ENCODE data around the gene ZC3H12D. TPM values are rescaled to one million over a fixed set of nuclear protein-coding genes. Genes with fewer than 3 reads are reported as not detected.

The ZC3H12D gene
- total and polyA plus RNA-seq, 2 of the 8 experiments (the other 6 are each of a cell fraction or from before 2014, with no cell fraction given): 0.05 to 0.07 TPM

DNA sequence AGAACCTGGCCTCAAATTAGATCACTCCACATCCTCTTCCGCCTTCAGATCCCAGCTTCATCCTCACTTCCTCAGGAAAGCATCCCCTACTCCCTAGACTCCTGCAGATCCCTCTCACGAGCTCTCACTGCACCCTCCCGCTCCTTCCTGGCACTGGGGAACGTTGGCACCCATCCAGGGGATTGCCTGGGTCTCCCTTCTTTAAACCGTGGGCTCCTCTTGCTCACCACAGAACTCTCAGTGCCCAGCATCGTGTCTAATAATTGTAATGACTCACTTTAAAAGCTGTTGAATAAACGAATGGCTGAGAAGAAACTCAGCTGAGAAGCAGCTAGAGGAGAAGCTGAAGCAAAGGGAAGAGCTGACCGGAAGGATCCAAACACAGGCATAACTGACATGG lies 20.4 kb downstream of the ZC3H12D start:
- Histone ChIP-seq H3K56ac (replicated peaks; ENCODE audit: insufficient read length, low read depth, low read length) (no peak overlapping the region), H3K14ac (ENCODE audit: insufficient read length) (no peak overlapping the region), H3K27ac (ENCODE audit: low read depth, low read length) (no peak overlapping the region), H3K4ac (replicated peaks; ENCODE audit: insufficient read length, low read depth, low read length) (no peak overlapping the region), H3K23ac (ENCODE audit: insufficient read length) (no peak overlapping the region), H2BK12ac (ENCODE audit: low read depth, low read length) (no peak overlapping the region), H2BK120ac (replicated peaks; ENCODE audit: low read depth, low read length) (no peak overlapping the region), H2BK20ac (ENCODE audit: low read length) (no peak overlapping the region), H3K4me1 (replicated peaks in 1 of 4; ENCODE audit: control insufficient read depth in 3 of 4, insufficient read depth in 4 of 4, low read length in 3 of 4) (no peaks in the 10 kb centered on the region), H3K18ac (ENCODE audit: extremely low read depth, low read length) (no peak overlapping the region), H3K9me3 (ENCODE audit: insufficient read depth in 2 of 2, low read depth in 1 of 2, low read length in 1 of 2) (no peaks in the 10 kb centered on the region), H3K79me2 (ENCODE audit: control insufficient read depth in 1 of 2, insufficient read depth in 2 of 2, low read length in 2 of 2) (no peaks in the 10 kb centered on the region), H2BK5ac (ENCODE audit: low read depth, low read length) (no peak overlapping the region), H2AFZ (ENCODE audit: low read length) (no peak overlapping the region), H3K23me2 (ENCODE audit: low read depth, low read length) (no peaks in the 10 kb centered on the region), H3K36me3 (ENCODE audit: control insufficient read depth in 2 of 4, insufficient read depth in 4 of 4, low read length in 3 of 4) (no peaks in the 10 kb centered on the region), H4K5ac (ENCODE audit: insufficient read length, low read depth, low read length) (no peak overlapping the region), H3K9ac (replicated peaks in 1 of 4; ENCODE audit: extremely low read depth in 1 of 4, low read depth in 3 of 4, low read length in 3 of 4) (no peak overlapping the region), H4K91ac (replicated peaks; ENCODE audit: insufficient read length, low read length) (no peak overlapping the region), H3K4me3 (ENCODE audit: extremely low read depth in 1 of 4, insufficient read depth in 2 of 4, low read depth in 3 of 4, low read length in 4 of 4) (no peak overlapping the region), H2AK5ac (ENCODE audit: low read depth, low read length) (no peak overlapping the region), H3K27me3 (replicated peaks in 1 of 4; ENCODE audit: control insufficient read depth in 3 of 4, extremely low read depth in 1 of 4, insufficient read depth in 3 of 4, low read length in 3 of 4) (no peaks in the 10 kb centered on the region), H2BK15ac (ENCODE audit: low read length) (no peak overlapping the region), H3K79me1 (ENCODE audit: low read depth, low read length) (no peaks in the 10 kb centered on the region), H4K8ac (ENCODE audit: extremely low read depth, insufficient read depth, low read length) (0 out of 2 replicates have a peak overlapping the region, but pooled peaks have one; percentile 48), H4K20me1 (replicated peaks in 1 of 2; ENCODE audit: control insufficient read depth in 1 of 2, insufficient read depth in 2 of 2, low read length in 2 of 2) (no peaks in the 10 kb centered on the region), H3K4me2 (ENCODE audit: insufficient read depth in 1 of 2, low read depth in 2 of 2, low read length in 2 of 2) (no peak overlapping the region)
- ChIA-PET CTCF (ENCODE audit: partially characterized antibody) (interaction anchor here (1.1 to 2.0 kb wide), 3 partner anchors 14 to 370 kb away, joined by 3 to 4 read pairs (median 3); no protein-coding TSS in a partner anchor), POLR2A (ENCODE audit: partially characterized antibody) (no interaction called here)
- 75% methylated on average over 8 of the region's 8 CpGs; no CpG with 5 or more reads in 1 of the 2 experiments for WGBS, 2 experiments (ENCODE audit: extremely low coverage in 1 of 2, insufficient coverage in 1 of 2, insufficient read length in 1 of 2, insufficient replicate concordance in 2 of 2, low coverage in 1 of 2, low lambda C conversion rate in 2 of 2, missing lambda C conversion rate in 1 of 2)
- no peak for FAIRE-seq
- no peak for DNase-seq (ENCODE audit: low read depth in 1 of 2, low spot score in 2 of 2)
- TF ChIP-seq CHD2 (IDR thresholded peaks at IDR 0.05; ENCODE audit: low read length): no peak
- TF ChIP-seq TCF12 (IDR thresholded peaks at IDR 0.05; ENCODE audit: low read depth, low read length): no peak
- TF ChIP-seq SIN3A (conservative IDR thresholded peaks at IDR 0.05 in 1 of 2, IDR thresholded peaks at IDR 0.05 in 1 of 2; ENCODE audit: low read depth in 1 of 2, low read length in 2 of 2): no peak
- TF ChIP-seq JUN (IDR thresholded peaks at IDR 0.05; ENCODE audit: low read depth, low read length): no peak
- no peak for TF ChIP-seq RNF2 (IDR thresholded peaks at IDR 0.05; ENCODE audit: borderline replicate concordance, low read depth, low read length, missing control alignments, poor library complexity, severe bottlenecking)
- no peak for TF ChIP-seq NRF1 (IDR thresholded peaks at IDR 0.05; ENCODE audit: low read depth, low read length)
